Nephron (organoid): ENCODE data around the gene NDUFC2.
A peak's percentile ranks its signal among the peaks of the same experiment; 100 is the strongest.
"Not testable (repeated sequence)": the region's sequence is repeated elsewhere in the genome, so short reads cannot be mapped to it uniquely, and the experiment has no call there.

Experiments
- H3K27ac Mint-ChIP-seq, 3 experiments: 2 replicates each; pipeline ENCODE4 v1.8.0; 2020; ENCODE audit warnings: mixed read lengths in 3 of 3, mild to moderate bottlenecking in 2 of 3, moderate library complexity in 1 of 3
- H3K27me3 Mint-ChIP-seq: 2 replicates; pipeline ENCODE4 v1.8.0; 2021; ENCODE audit warnings: low read depth, mild to moderate bottlenecking, moderate library complexity, mixed read lengths
- H3K36me3 Mint-ChIP-seq: 2 replicates; pipeline ENCODE4 v1.8.0; 2020; ENCODE audit warnings: low read depth, mixed read lengths
- H3K4me1 Mint-ChIP-seq: 2 replicates; pipeline ENCODE4 v1.8.0; 2020; ENCODE audit warnings: mixed read lengths
- H3K4me3 Mint-ChIP-seq, 3 experiments: 2 replicates each; pipeline ENCODE4 v1.8.0; 2020; ENCODE audit warnings: mild to moderate bottlenecking in 3 of 3, mixed read lengths in 3 of 3, moderate library complexity in 2 of 3
- H3K9me3 Mint-ChIP-seq: 2 replicates; pipeline ENCODE4 v1.8.0; 2020; ENCODE audit warnings: mixed read lengths
- CTCF ChIP-seq, 3 experiments: fragments of 200-600 bp; sonication (generic); IDR thresholded peaks; one replicate each; pipeline ENCODE4 v1.5.0; 2021; ENCODE audit warnings: antibody characterized with exemption in 3 of 3; ENCODE audit not compliant: unreplicated experiment in 3 of 3

Gene NDUFC2

GRCh38 chr11:78044706-78045105, 35.0 kb downstream of the NDUFC2 start:
- H3K36me3 Mint-ChIP-seq, result no peaks in the 10 kb centered on the region
- peak overlapping the region in 1 of 3 experiments; percentile 68 for H3K27ac Mint-ChIP-seq

DNA sequence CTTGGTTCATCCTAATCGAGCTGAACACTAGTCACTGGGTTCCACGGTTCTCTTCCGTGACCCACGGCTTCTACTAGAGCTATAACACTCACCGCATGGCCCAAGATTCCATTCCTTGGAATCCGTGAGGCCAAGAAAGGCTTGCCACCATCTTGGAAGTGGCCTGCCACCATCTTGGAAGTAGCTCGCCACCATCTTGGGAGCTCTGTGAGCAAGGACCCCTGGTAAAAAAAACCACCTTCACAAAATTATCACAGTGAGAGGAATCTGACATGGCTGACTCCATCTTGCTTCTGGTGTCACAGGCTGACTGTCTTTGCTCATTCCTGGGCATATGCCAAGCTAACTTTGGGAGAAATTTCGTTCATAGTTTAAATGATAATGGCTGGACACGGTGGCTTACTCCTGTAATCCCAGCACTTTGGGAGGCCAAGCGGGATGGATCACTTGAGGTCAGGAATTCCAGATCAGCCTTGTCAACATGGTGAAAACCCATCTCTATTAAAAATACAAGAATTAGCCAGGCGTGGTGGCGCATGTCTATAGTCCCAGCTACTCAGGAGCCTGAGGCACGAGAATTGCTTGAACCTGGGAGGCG, 37.7 kb downstream of the NDUFC2 start:
- Mint-ChIP-seq H3K27ac (peak overlapping the region; percentile 28 to 88 (median 81)), H3K36me3 (no peaks in the 10 kb centered on the region), H3K9me3 (no peaks in the 10 kb centered on the region), H3K4me1 (peaks cover 60% of the 10 kb centered on the region), H3K27me3 (peaks cover 3% of the 10 kb centered on the region), H3K4me3 (peak overlapping the region in 2 of 3 experiments; percentile 36 to 44)
- no peak for TF ChIP-seq CTCF (IDR thresholded peaks at IDR 0.05; ENCODE audit: unreplicated experiment in 3 of 3)

More at GRCh38 chr11:78044706-78045105, 35.0 kb downstream of the NDUFC2 start:
- H3K4me3 Mint-ChIP-seq, result peak overlapping the region in 2 of 3 experiments; percentile 28 to 50
- TF ChIP-seq CTCF (IDR thresholded peaks at IDR 0.05; ENCODE audit: unreplicated experiment in 3 of 3), result no peak
- H3K27me3 Mint-ChIP-seq, result peaks cover 3% of the 10 kb centered on the region
- no peaks in the 10 kb centered on the region for H3K9me3 Mint-ChIP-seq
- H3K4me1 Mint-ChIP-seq, result peaks cover 53% of the 10 kb centered on the region

GRCh38 chr11:78041380-78041719, 38.3 kb downstream of the NDUFC2 start:
- H3K27ac Mint-ChIP-seq, result peak overlapping the region; percentile 28 to 88 (median 81)
- H3K4me3 Mint-ChIP-seq, H3K36me3 Mint-ChIP-seq, H3K9me3 Mint-ChIP-seq, H3K27me3 Mint-ChIP-seq: not testable (repeated sequence)
- peaks cover 57% of the 10 kb centered on the region for H3K4me1 Mint-ChIP-seq

DNA sequence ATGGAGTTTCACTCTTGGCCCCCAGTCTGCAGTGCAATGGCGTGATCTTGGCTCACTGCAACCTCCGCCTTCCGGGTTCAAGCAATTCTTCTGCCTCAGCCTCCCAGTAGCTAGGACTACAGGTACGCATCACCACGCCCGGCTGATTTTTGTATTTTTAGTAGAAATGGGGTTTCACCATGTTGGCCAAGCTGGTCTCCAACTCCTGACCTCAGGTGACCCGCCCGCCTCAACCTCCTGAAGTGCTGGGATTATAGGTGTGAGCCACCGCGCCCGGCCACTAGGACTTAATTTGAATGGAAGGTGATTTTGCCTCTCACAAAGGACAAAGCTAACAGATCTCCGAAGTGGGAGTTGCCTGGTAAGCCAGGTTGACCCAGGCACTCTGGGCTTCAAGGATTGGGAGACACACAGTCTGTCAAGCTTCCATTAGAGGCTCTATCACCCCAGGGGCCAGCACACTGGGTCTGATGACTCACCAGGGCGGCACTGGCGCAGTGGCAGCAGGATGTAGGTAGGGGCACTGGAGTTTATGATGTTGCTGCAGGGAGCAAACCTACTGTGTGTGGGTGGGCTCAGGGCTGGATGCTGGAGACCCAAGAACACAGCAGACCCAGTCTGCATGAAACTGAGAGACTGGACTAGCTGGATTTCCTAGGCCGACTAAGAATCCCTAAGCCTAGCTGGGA, 38.8 kb downstream of the NDUFC2 start:
- Mint-ChIP-seq H3K4me1 (peaks cover 52% of the 10 kb centered on the region), H3K36me3 (no peaks in the 10 kb centered on the region), H3K27me3 (peaks cover 3% of the 10 kb centered on the region), H3K4me3 (no peak overlapping the region), H3K9me3 (no peaks in the 10 kb centered on the region), H3K27ac (peak overlapping the region; percentile 89 to 96 (median 94))
- no peak for TF ChIP-seq CTCF (IDR thresholded peaks at IDR 0.05; ENCODE audit: unreplicated experiment in 3 of 3)

GRCh38 chr11:78039919-78040671, 39.6 kb downstream of the NDUFC2 start:
- H3K27me3 Mint-ChIP-seq, result peaks cover 3% of the 10 kb centered on the region
- H3K4me1 Mint-ChIP-seq, result peaks cover 45% of the 10 kb centered on the region
- TF ChIP-seq CTCF (IDR thresholded peaks at IDR 0.05; ENCODE audit: unreplicated experiment in 3 of 3), result no peak
- H3K27ac Mint-ChIP-seq, result peak overlapping the region; percentile 89 to 96 (median 94)
- no peaks in the 10 kb centered on the region for H3K9me3 Mint-ChIP-seq
- H3K4me3 Mint-ChIP-seq, result peak overlapping the region; percentile 2 to 32 (median 2)
- no peaks in the 10 kb centered on the region for H3K36me3 Mint-ChIP-seq

DNA sequence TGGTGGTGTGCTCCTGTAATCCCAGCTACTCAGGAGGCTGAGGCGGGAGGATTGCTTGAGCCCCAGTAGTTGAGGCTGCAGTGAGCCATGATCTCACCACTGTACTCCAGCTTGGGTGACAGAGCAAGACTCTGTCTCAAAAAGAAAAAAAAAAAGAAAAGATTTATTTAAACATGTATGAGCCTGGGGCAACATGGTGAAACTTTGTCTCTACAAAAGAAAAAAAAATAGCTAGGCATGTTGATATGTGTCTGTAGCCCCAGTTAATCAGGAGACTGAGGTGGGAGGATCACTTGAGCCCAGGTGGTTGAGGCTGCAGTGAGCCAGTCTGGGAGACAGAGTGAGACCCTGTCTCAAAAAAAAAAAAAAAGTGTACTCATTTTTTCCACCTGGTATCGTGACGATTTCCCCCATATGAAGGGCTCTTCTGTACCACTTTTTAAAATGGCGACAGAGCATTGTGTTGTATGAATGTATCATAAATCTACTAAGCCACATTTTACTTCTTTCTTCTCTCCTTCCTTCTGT, 40.2 kb downstream of the NDUFC2 start:
- Mint-ChIP-seq H3K27me3 (peaks cover 3% of the 10 kb centered on the region), H3K4me1 (peaks cover 48% of the 10 kb centered on the region), H3K27ac (peak overlapping the region; percentile 89 to 96 (median 94)), H3K36me3 (no peaks in the 10 kb centered on the region), H3K9me3 (no peaks in the 10 kb centered on the region), H3K4me3 (no peak overlapping the region)
- no peak for TF ChIP-seq CTCF (IDR thresholded peaks at IDR 0.05; ENCODE audit: unreplicated experiment in 3 of 3)
